Uterus (tissue), 2 donors: ENCODE results near the gene PDE4D.

Experiments
- POLR2A ChIP-seq, 2 donors: fragments of 450-650 bp; IDR thresholded peaks; one replicate each; pipeline ENCODE4 v1.6.1; 2016; ENCODE audit warnings: antibody characterized with exemption in 2 of 2, mild to moderate bottlenecking in 1 of 2, moderate library complexity in 1 of 2
- TF ChIP-seq, protein P1 (sequence below), 4 experiments: fragments of 200-600 bp in 2 of 4; fragments of 450-650 bp in 2 of 4; sonication (generic) in 2 of 4; IDR thresholded peaks; one replicate each; pipeline ENCODE4 v1.5.1; 2016 to 2019; ENCODE audit warnings: antibody characterized with exemption in 4 of 4, mild to moderate bottlenecking in 2 of 4, moderate library complexity in 1 of 4

GRCh38 chr5:59366784-59367183 lies 526.7 kb downstream of the PDE4D start:
- TF ChIP-seq, protein P1, sequence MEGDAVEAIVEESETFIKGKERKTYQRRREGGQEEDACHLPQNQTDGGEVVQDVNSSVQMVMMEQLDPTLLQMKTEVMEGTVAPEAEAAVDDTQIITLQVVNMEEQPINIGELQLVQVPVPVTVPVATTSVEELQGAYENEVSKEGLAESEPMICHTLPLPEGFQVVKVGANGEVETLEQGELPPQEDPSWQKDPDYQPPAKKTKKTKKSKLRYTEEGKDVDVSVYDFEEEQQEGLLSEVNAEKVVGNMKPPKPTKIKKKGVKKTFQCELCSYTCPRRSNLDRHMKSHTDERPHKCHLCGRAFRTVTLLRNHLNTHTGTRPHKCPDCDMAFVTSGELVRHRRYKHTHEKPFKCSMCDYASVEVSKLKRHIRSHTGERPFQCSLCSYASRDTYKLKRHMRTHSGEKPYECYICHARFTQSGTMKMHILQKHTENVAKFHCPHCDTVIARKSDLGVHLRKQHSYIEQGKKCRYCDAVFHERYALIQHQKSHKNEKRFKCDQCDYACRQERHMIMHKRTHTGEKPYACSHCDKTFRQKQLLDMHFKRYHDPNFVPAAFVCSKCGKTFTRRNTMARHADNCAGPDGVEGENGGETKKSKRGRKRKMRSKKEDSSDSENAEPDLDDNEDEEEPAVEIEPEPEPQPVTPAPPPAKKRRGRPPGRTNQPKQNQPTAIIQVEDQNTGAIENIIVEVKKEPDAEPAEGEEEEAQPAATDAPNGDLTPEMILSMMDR (IDR thresholded peaks at IDR 0.05): no peak
- no peak for TF ChIP-seq POLR2A (IDR thresholded peaks at IDR 0.05)
